A673 (cell line): ENCODE results near the gene BICD2. TPM values are rescaled to one million over a fixed set of nuclear protein-coding genes. Genes with fewer than 3 reads are reported as not detected.
"Not testable (repeated sequence)": the region's sequence is repeated elsewhere in the genome, so short reads cannot be mapped to it uniquely, and the experiment has no call there.

Source experiments
- Bru-seq: library from RNA; stranded (reverse); fragments of 400-500 nt; gene quantifications from one replicate; lab custom pipeline; 2021; lab: Mats Ljungman, UMichigan
- BruChase-seq, 2 experiments: library from RNA; stranded (reverse); fragments of 400-500 nt; gene quantifications; one replicate each; lab custom pipeline; 2021; lab: Mats Ljungman, UMichigan
- BruUV-seq: library from RNA; stranded (reverse); fragments of 400-500 nt; replicated peaks from 2 replicates; lab custom pipeline; 2021; lab: Mats Ljungman, UMichigan
- CTCF ChIA-PET: fragments of 300-600 bp; sonication (Branson Sonifier 250); formaldehyde crosslinking; loops from one replicate; lab custom pipeline; 2022; ENCODE audit warnings: antibody characterized with exemption; lab: Charles Lee
- POLR2A ChIA-PET: fragments of 300-600 bp; sonication (Branson Sonifier 250); formaldehyde crosslinking; loops from one replicate; lab custom pipeline; 2022; ENCODE audit warnings: antibody characterized with exemption; ENCODE audit not compliant: low non-redundant PET; lab: Charles Lee
- DNase-seq: peaks from one replicate; pipeline ENCODE4 v3.0.0-alpha.2; 2015; ENCODE audit warnings: low spot score
- H3K27ac ChIP-seq: fragments of 200-600 bp; sonication (generic); 2 replicates; pipeline ENCODE4 v1.5.1; 2016; ENCODE audit warnings: mixed run types, low read depth, mild to moderate bottlenecking, mixed read lengths, antibody characterized with exemption, low read length; ENCODE audit not compliant: poor library complexity, severe bottlenecking
- H3K27me3 ChIP-seq: fragments of 200-600 bp; sonication (generic); replicated peaks from 2 replicates; pipeline ENCODE4 v1.6.1; 2017; ENCODE audit warnings: mixed run types, low read depth, mild to moderate bottlenecking, mixed read lengths, antibody characterized with exemption, low read length; ENCODE audit not compliant: insufficient read depth, poor library complexity
- H3K36me3 ChIP-seq: fragments of 200-600 bp; sonication (generic); 2 replicates; pipeline ENCODE4 v1.6.1; 2016; ENCODE audit warnings: mixed run types, mild to moderate bottlenecking, mixed read lengths, antibody characterized with exemption, low read length; ENCODE audit not compliant: insufficient read depth, poor library complexity, severe bottlenecking
- H3K4me1 ChIP-seq: fragments of 200-600 bp; sonication (generic); 2 replicates; pipeline ENCODE4 v1.6.1; 2017; ENCODE audit warnings: mixed run types, mild to moderate bottlenecking, mixed read lengths, antibody characterized with exemption, low read length; ENCODE audit not compliant: insufficient read depth, poor library complexity, severe bottlenecking
- H3K4me3 ChIP-seq: fragments of 200-600 bp; sonication (generic); 2 replicates; pipeline ENCODE4 v1.5.1; 2016; ENCODE audit warnings: low read depth, mixed run types, mild to moderate bottlenecking, mixed read lengths, low read length; ENCODE audit not compliant: poor library complexity, severe bottlenecking
- H3K9me3 ChIP-seq: fragments of 200-600 bp; sonication (generic); 2 replicates; pipeline ENCODE4 v1.6.1; 2016; ENCODE audit warnings: mixed run types, low read depth, mild to moderate bottlenecking, mixed read lengths, antibody characterized with exemption, low read length; ENCODE audit not compliant: poor library complexity, severe bottlenecking
- CTCF ChIP-seq: fragments of 300-800, 200-600 bp; sonication (generic); conservative IDR thresholded peaks from 2 replicates; pipeline ENCODE4 v1.5.1; 2017; ENCODE audit warnings: low read depth, mild to moderate bottlenecking, antibody characterized with exemption, low read length, moderate library complexity, mixed read lengths
- EZH2 ChIP-seq: fragments of 200-600 bp; sonication (generic); IDR thresholded peaks from 2 replicates; pipeline ENCODE4 v1.6.1; 2017; ENCODE audit warnings: borderline replicate concordance, low read depth, mild to moderate bottlenecking, mixed read lengths, antibody characterized with exemption, low read length; ENCODE audit not compliant: poor library complexity, severe bottlenecking
- intact Hi-C: fragments of 100-400 bp; cut with micrococcal nuclease; formaldehyde crosslinking; loops from one replicate; pipeline ENCODE4 v1.10.0; 2022; ENCODE audit not compliant: unreplicated experiment
- long read RNA-seq: library from polyadenylated mRNA; stranded (forward); transcript quantifications from one replicate; pipeline ENCODE4 v2.0.0, GENCODE V29; 2022
- total RNA-seq: library from RNA; stranded (reverse); gene quantifications from 2 replicates; pipeline ENCODE4 v1.2.3, GENCODE V29; 2021

Gene BICD2
- total RNA-seq = 44.3 and 47.8 TPM in 2 replicates
- Bru-seq, nascent RNA = percentile 67 among the genes with signal in this experiment
- percentile 73 among the genes with signal in this experiment for BruChase-seq, experiment 1, labeled RNA remaining after a 2-hour chase
- BruChase-seq, experiment 2, labeled RNA remaining after a 6-hour chase = percentile 80 among the genes with signal in this experiment
- long read RNA-seq, full-length matches to known transcripts = 74 of 169 reads
- long read RNA-seq, partial matches to known transcripts = 26 of 169 reads
- long read RNA-seq, other reads (novel, unspliced or antisense) = 69 of 169 reads

- ChIA-PET CTCF (interaction anchor here (0.6 to 0.7 kb wide), 2 partner anchors 10 to 27 kb away, joined by 3 to 4 read pairs; no protein-coding TSS in a partner anchor), POLR2A (no interaction called here)
- DNase-seq = no peak
- H3K27ac ChIP-seq = peak within 1 kb of the TSS; percentile 99
- TF ChIP-seq EZH2 (no peak), CTCF (no peak)
- intact Hi-C loops = loop anchor here (2.0 kb wide), 1 partner anchor 96 kb away; no protein-coding TSS in a partner anchor
- BruUV-seq = no TSS peak
- no peaks in the 10 kb centered on the region for H3K27me3 ChIP-seq
- peak within 1 kb of the TSS; percentile 98 for H3K4me3 ChIP-seq
- H3K4me1 ChIP-seq = peaks cover 14% of the 10 kb centered on the region
- no peaks in the 10 kb centered on the region for H3K36me3 ChIP-seq
- no peaks in the 10 kb centered on the region for H3K9me3 ChIP-seq
Observed at GRCh38 chr9:92764381-92764987, at the start of gene BICD2. Gene BICD2 (minus strand): TSS chr9:92764833. CDS start chr9:92764744, 89 bp downstream.

GRCh38 chr9:92809629-92810326 lies 45.1 kb upstream of the BICD2 start:
- intact Hi-C loops, H3K36me3 ChIP-seq, DNase-seq, POLR2A ChIA-PET, H3K4me3 ChIP-seq, H3K9me3 ChIP-seq, H3K27ac ChIP-seq, BruUV-seq, CTCF ChIA-PET, H3K4me1 ChIP-seq: not testable (repeated sequence)
- peaks cover 99% of the 10 kb centered on the region for H3K27me3 ChIP-seq

- H3K4me3 ChIP-seq = peak overlapping the region; percentile 14
- no TSS peak for BruUV-seq
Observed at GRCh38 chr9:92808726-92809451, 44.3 kb upstream of the BICD2 start.

More at GRCh38 chr9:92808726-92809451, 44.3 kb upstream of the BICD2 start:
- Histone ChIP-seq H3K36me3 (no peaks in the 10 kb centered on the region), H3K27ac (no peak overlapping the region), H3K27me3 (peaks cover 98% of the 10 kb centered on the region), H3K9me3 (no peaks in the 10 kb centered on the region), H3K4me1 (peaks cover 10% of the 10 kb centered on the region)
- POLR2A ChIA-PET = no interaction called here
- intact Hi-C loops = no loop called here
- TF ChIP-seq EZH2 (peak; percentile 85), CTCF (peak; percentile 37)
- CTCF ChIA-PET = interaction anchor here (0.5 to 0.6 kb wide), 2 partner anchors 480 to 661 kb away, joined by 6 read pairs; no protein-coding TSS in a partner anchor
- DNase-seq = peak; percentile 75
